Stimulated activated CD4-positive, alpha-beta T cell treated with anti-CD3 and anti-CD28 coated beads, Interleukin-1b, Interleukin-23, amount 100 ng/mL, for 4 hours (primary cell): ENCODE data around the gene PHAX.
A peak's percentile ranks its signal among the peaks of the same experiment; 100 is the strongest.
"Not testable (repeated sequence)": the region's sequence is repeated elsewhere in the genome, so short reads cannot be mapped to it uniquely, and the experiment has no call there.

ENCODE experiments used
- DNase-seq, 2 donors: peaks; one replicate each; pipeline ENCODE4 v3.0.0-alpha.2; 2020; ENCODE audit warnings: low read depth in 2 of 2

PHAX gene, protein sequence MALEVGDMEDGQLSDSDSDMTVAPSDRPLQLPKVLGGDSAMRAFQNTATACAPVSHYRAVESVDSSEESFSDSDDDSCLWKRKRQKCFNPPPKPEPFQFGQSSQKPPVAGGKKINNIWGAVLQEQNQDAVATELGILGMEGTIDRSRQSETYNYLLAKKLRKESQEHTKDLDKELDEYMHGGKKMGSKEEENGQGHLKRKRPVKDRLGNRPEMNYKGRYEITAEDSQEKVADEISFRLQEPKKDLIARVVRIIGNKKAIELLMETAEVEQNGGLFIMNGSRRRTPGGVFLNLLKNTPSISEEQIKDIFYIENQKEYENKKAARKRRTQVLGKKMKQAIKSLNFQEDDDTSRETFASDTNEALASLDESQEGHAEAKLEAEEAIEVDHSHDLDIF

DNA sequence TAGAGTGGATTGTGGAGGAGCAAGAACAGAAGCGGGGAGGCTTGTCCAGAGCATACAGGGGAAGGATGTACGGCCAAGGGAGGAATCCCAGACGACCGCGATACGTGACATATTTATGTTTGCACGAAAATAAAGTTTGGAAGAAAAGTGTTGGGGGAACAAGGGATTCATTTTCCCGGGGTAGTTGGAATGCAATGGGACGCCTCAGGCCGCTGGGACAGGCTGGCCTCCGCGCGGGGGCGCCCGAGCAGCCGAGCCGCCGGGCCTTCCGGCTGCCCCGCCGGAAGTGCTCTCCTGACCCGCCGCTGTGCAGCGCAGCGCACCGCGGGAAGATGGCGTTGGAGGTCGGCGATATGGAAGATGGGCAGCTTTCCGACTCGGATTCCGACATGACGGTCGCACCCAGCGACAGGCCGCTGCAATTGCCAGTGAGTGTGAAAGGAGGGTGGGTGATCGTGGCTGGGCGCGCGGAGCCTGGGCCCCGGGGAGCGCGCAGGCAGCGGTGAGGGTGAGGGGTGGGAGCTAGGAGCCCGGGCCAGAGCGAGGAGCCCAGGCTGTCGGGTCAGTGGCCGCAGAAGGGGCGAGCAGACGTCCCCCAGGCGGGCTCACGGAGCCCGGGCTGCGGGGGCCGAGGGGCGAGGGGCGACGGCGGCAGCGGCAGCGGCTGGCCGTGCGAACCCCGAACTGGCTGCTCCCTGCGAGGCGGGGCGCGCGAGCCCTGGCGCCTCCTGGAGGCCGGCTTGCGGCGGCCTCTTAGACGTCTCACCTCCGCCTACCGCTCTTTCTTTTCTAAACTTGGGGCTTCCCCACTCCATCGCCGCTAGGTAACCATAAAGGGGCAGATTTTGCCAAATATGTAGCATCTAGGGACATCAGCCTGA is at the start of gene PHAX:
TSS of gene PHAX (plus strand) at position 317 of the 881 bp plus-strand sequence. CDS start at position 333, 16 bp downstream.
- peak; percentile 51 to 70 for DNase-seq

- no peak for DNase-seq
Measured at GRCh38 chr5:126552614-126553013, 48.1 kb upstream of the PHAX start.

- not testable (repeated sequence) for DNase-seq
Measured at GRCh38 chr5:126555101-126555500, 45.6 kb upstream of the PHAX start.

DNA sequence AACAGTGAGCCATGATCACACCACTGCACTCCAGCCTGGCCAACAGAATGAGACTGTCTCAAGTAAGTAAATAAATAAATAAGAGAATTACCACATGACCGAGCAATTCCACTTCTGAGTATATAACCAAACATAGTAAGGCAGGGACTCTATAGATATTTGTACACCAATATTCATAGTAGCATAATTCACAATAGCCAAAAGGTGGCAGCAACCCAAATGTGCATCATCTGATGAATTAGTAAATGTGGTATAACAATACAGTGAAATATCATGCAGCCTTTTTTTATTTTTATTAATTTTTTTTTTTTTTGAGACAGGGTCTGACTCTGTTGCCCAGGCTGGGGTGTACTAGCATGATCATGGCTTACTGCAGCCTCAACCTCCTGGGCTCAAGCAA is 38.8 kb upstream of the PHAX start:
- DNase-seq: no peak

DNA sequence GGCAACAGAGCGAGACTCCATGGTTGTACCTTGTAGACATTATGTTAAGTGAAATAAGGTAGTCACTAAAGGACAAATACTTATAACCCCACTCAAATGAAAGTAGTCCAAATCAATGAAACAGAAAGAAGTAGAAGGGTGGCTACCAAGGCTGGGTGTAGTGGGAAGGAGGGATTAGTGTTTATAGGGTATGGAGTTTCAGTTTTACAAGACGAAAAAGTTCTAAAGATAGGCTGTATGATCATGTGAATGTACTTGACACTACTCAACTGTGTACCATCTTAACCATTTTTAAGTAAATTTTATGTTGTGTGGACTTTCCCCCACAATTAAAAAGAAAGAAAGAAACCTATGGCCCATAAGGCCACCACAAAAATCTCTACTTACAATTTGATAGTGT is 37.9 kb upstream of the PHAX start:
- no peak for DNase-seq

- DNase-seq: no peak
Measured at GRCh38 chr5:126568206-126568755, 32.5 kb upstream of the PHAX start.

DNA sequence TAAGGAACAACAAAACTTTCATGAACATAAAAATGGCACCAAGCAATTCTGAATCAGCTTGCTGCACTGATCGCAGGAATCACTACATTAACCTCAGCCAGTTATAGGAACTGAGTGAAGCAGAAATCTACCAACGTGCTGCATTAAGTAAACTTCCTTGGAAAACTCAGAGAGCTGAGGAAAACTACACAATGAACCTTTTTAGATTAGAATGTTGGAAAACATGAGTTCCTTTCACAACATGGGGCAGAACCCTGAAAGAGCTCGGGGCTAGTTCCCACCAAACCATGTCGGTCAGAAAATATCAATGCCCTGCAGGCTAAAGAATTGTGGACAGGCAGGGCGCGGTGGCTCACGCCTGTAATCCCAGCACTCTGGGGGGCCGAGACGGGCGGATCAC is 25.1 kb upstream of the PHAX start:
- DNase-seq: no peak

DNA sequence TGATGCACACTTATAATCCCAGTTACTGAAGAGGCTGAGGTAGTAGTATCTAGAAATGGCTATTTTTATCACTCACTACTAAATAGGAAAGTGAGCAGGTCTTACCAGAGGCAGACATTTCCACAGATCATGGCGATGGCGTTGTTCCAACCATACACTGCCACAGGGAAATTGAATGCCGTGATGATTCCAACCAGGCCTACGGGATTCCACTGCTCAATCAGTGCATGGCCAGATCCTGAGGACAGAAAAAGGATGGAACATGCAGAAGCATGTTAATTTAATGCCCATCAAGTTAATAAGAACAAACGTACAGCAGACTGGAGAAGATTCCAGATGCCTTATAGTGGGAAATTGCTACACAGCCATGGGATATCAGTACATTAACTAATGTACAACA is 23.8 kb upstream of the PHAX start:
- no peak for DNase-seq

GRCh38 chr5:126577415-126577814 is 23.3 kb upstream of the PHAX start:
- DNase-seq: no peak

GRCh38 chr5:126579716-126580115 is 21.0 kb upstream of the PHAX start:
- DNase-seq: no peak

DNA sequence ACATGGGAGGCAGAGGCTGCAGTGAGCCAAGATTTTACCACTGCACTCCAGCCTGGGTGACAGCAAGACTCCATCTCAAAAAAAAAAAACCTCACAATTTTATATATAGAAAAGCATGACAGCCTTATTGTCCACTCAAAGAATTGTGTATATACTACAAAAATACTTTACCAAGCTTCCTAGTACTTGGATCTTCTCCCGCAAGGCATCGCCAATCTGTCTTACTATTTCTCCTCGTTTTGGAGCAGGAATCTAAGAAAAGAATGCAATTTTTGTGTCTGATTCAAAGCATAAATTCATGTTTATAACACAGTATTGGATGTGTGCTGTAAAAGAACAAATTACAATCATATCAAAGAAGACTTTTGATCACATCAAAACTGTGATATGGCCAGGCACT is 17.0 kb upstream of the PHAX start:
- DNase-seq: no peak

- no peak for DNase-seq
Measured at GRCh38 chr5:126587551-126588390, 13.0 kb upstream of the PHAX start.

- no peak for DNase-seq
Measured at GRCh38 chr5:126589536-126590297, 11.0 kb upstream of the PHAX start.

- no peak for DNase-seq
Measured at GRCh38 chr5:126591549-126591948, 9.2 kb upstream of the PHAX start.

DNA sequence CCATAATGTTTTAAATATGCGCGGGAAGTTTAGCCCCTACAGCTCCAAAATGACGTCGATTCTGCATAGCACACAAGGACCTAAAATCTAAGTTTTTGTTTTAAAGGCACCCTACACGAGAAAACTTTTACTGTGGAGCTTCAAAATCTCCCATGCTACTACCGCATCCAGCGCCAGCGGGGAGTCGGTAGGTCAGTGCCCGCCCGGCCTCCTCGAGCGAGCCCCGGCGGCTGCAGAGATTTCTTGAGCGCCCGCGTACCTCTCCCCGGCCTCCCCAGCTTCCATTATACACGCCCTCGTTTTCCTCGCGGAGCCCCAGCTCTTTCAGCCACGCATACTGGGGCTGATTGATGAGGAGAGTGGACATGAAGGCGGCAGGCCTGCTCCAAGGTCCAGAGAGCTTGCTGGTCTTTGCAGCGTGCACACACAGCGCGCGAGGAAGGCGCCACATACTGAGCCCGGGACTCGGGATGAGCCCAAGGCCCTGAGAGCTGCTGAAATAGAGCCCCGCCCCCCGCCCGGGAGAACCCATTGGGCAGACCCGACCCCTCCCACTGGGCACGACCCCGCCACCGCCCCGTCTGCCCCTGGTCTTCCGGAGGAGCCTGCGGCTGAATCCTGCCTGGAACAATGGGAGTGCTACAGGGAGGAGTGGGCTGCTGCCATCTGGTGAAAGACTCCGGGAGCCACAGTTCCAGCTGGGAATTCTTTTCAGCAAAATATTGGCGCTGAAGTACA is 5.8 kb upstream of the PHAX start, which contains the start of gene ALDH7A1:
TSS of gene ALDH7A1 (minus strand) at position 472 of the 738 bp plus-strand sequence. CDS start at position 451, 21 bp downstream.
- peak; percentile 8 to 42 for DNase-seq

GRCh38 chr5:126595486-126596083 is 5.2 kb upstream of the PHAX start:
- DNase-seq: no peak

- DNase-seq: no peak
Measured at GRCh38 chr5:126597156-126597555, 3.6 kb upstream of the PHAX start.

GRCh38 chr5:126599499-126599898 is 1.2 kb upstream of the PHAX start:
- DNase-seq: no peak

DNA sequence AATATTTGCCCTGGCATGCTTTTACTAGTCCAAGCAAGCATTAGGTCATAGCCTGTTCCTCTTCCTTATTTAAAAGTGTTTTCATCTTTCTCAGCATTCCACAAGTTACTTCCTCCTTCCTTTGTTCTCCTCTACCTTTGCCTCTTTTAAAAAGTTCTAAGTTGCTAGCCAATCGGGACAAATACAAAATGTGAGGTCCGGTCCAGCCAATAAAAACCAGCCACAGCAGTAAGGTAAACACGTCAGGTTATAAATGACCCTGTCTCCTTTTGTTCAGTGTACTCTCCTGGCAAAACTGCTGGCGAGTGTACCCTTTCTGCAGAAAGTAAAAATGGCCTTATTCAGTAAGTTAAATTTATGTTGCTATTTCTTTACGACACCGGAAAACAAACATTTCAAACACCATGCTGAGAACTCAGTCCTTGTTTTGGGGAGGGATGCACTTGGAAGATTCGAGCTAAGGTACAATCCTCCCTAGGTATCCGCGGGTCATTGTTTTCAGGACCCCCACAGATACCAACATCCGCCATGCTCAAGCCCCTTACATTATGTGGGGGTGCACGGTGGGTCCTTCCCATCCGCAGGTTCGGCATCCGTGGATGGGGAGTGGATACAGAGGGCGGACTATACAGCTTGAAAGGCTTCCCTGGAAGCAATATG is 646 bp upstream of the PHAX start:
- not testable (repeated sequence) for DNase-seq
